Lower lobe of right lung (tissue), 2 donors: ENCODE data around the gene POMT2. TPM values are rescaled to one million over a fixed set of nuclear protein-coding genes. Genes with fewer than 3 reads are reported as not detected.

Source experiments
- ATAC-seq, 2 donors: fragments of 200-7000 bp; cut with Tn5 transposase; one replicate each; pipeline ENCODE4 v1.9.1; 2020 to 2022; ENCODE audit warnings: mild to moderate bottlenecking in 2 of 2, moderate library complexity in 2 of 2
- DNase-seq: peaks from one replicate; pipeline ENCODE4 v3.0.0-alpha.2; 2020
- H3K27ac ChIP-seq: fragments of 200-600 bp; one replicate; pipeline ENCODE4 v1.8.0; 2022
- H3K27me3 ChIP-seq: fragments of 200-600 bp; one replicate; pipeline ENCODE4 v1.8.0; 2022; ENCODE audit warnings: low read depth
- H3K36me3 ChIP-seq: fragments of 200-600 bp; one replicate; pipeline ENCODE4 v1.8.0; 2022; ENCODE audit warnings: mild to moderate bottlenecking
- H3K4me1 ChIP-seq: fragments of 200-600 bp; one replicate; pipeline ENCODE4 v1.8.0; 2022
- H3K4me3 ChIP-seq: fragments of 200-600 bp; one replicate; pipeline ENCODE4 v1.8.0; 2022; ENCODE audit warnings: mild to moderate bottlenecking
- H3K9me3 ChIP-seq: fragments of 200-600 bp; one replicate; pipeline ENCODE4 v1.8.0; 2022
- intact Hi-C: fragments of 100-400 bp; cut with DNase I; formaldehyde crosslinking; loops from one replicate; pipeline ENCODE4 v1.11.0; 2022
- total RNA-seq: library from RNA; stranded (reverse); fragmentation: NEBNext Ultra II Directional; extraction: Animal tissue kit (Norgen Biotek cat#: 25700); gene quantifications from one replicate; pipeline ENCODE4 v1.2.1, GENCODE V29; 2021
- TF ChIP-seq, protein P1 (sequence below): fragments of 200-600 bp; IDR thresholded peaks from one replicate; pipeline ENCODE4 v1.8.0; 2022; ENCODE audit warnings: antibody characterized with exemption, mild to moderate bottlenecking
- donor health status: DM: no; HTN: yes; CAD: no; lungs with severe emphysema.

The POMT2 gene
- total RNA-seq, 1 donor from 2014 or later = 23.5 TPM

DNA sequence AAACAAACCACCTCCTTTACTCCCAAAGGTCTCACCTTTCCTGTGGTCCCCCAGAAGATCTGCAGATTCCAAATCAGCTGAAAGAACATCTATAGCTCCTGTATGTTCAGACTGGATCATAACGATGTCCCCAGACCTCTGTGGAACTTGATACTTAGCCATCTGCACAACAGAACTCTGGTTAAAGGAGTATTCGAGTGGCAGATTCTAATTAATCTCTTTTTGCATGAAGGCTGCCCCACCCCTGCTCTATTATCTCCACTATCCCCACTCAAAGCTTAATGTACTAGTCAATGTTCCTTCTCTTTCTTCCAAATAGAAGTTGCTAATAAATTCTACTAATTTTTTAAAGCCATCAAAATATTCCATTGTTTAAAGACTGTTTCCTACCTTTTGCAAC, 23.0 kb upstream of the POMT2 start:
- Histone ChIP-seq H3K9me3 (no peaks in the 10 kb centered on the region), H3K4me1 (no peaks in the 10 kb centered on the region), H3K27ac (no peak overlapping the region), H3K36me3 (peaks cover 42% of the 10 kb centered on the region), H3K27me3 (no peaks in the 10 kb centered on the region), H3K4me3 (no peak overlapping the region)
- intact Hi-C loops = no loop called here
- no peak for ATAC-seq
- TF ChIP-seq, protein P1, sequence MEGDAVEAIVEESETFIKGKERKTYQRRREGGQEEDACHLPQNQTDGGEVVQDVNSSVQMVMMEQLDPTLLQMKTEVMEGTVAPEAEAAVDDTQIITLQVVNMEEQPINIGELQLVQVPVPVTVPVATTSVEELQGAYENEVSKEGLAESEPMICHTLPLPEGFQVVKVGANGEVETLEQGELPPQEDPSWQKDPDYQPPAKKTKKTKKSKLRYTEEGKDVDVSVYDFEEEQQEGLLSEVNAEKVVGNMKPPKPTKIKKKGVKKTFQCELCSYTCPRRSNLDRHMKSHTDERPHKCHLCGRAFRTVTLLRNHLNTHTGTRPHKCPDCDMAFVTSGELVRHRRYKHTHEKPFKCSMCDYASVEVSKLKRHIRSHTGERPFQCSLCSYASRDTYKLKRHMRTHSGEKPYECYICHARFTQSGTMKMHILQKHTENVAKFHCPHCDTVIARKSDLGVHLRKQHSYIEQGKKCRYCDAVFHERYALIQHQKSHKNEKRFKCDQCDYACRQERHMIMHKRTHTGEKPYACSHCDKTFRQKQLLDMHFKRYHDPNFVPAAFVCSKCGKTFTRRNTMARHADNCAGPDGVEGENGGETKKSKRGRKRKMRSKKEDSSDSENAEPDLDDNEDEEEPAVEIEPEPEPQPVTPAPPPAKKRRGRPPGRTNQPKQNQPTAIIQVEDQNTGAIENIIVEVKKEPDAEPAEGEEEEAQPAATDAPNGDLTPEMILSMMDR = no peak
- no peak for DNase-seq

DNA sequence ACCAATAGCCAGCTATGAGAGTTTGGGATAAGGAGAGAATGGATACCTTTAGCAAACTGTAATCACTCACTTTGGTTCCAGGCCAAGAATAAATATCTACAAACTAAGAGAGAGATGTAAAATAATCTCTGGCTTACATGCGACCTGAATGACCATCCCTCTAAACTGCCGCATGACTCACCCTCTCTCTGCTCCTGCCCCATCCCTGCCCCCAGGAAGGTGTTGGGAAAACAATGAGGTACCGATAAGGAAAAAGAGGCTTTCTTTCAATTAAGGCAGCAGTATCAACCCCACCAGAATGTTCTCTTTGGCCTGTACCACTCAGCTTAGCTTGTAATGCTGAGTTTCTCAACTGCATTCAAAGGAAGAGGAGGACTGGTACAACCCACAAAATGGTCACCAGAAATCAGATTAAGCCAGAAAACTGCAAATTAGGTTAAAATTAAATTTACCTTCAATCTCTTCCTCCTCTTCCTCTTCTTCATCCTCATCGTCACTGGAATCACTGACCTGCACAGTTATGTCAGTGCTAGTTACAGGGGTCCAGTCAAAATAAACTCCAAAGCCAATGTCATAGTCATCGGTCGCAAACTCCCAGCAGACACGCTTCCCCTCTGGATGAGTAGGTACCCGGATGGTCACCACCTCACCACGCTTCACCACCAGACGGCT, 22.2 kb upstream of the POMT2 start:
- TF ChIP-seq, protein P1 = no peak
- peaks cover 42% of the 10 kb centered on the region for H3K36me3 ChIP-seq
- no peak overlapping the region for H3K27ac ChIP-seq

DNA sequence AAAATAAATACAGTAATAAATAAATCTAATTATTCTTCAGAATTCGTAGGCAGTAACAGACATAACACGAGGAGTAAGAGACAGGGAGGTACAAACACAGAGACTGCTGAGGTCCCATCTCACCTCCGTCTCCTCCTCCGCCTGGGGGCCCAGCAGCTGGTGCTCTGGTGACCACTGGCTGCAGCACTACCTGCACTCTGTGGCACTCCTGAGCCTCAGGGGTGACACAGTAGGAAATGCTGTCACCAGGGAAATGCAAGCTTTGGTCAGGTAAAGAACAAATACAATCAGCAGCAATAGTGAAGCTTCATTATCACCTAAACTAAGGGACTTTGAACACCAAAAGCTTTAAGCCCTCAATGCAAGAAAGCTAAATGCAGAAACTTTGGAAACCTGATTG, 19.7 kb upstream of the POMT2 start:
- Histone ChIP-seq H3K4me3 (no peak overlapping the region), H3K9me3 (no peaks in the 10 kb centered on the region), H3K27me3 (no peaks in the 10 kb centered on the region), H3K4me1 (no peaks in the 10 kb centered on the region), H3K27ac (no peak overlapping the region), H3K36me3 (peaks cover 42% of the 10 kb centered on the region)
- DNase-seq (no peak), ATAC-seq (no peak)
- intact Hi-C loops = no loop called here
- TF ChIP-seq, protein P1 = no peak

More for the DNA sequence above, 22.2 kb upstream of the POMT2 start:
- Histone ChIP-seq H3K4me1 (no peaks in the 10 kb centered on the region), H3K9me3 (no peaks in the 10 kb centered on the region), H3K4me3 (no peak overlapping the region), H3K27me3 (no peaks in the 10 kb centered on the region)
- intact Hi-C loops = no loop called here
- DNase-seq = no peak
- ATAC-seq = no peak

DNA sequence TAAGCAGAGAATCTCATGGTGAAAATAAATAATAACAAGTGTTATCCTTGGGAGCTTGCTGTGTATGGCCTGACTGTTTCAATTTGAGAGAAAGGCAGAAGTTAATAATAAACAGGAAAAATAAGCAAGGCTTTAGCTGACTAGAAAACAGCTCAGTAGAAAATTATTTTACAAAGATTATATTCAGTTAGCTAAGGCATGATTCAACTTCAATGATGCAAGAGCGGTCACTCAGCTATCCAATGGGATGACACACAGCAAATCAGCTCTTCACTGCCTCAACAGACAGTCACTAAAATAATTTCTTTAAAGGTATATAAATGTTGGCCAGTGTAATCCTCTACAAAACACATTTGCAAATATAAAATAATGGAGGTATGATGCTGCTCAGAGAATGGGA, 18.7 kb upstream of the POMT2 start:
- ATAC-seq (no peak), DNase-seq (no peak)
- Histone ChIP-seq H3K4me1 (no peaks in the 10 kb centered on the region), H3K27ac (no peak overlapping the region), H3K36me3 (peaks cover 42% of the 10 kb centered on the region), H3K9me3 (no peaks in the 10 kb centered on the region), H3K4me3 (no peak overlapping the region), H3K27me3 (no peaks in the 10 kb centered on the region)
- intact Hi-C loops = no loop called here
- TF ChIP-seq, protein P1 = no peak

DNA sequence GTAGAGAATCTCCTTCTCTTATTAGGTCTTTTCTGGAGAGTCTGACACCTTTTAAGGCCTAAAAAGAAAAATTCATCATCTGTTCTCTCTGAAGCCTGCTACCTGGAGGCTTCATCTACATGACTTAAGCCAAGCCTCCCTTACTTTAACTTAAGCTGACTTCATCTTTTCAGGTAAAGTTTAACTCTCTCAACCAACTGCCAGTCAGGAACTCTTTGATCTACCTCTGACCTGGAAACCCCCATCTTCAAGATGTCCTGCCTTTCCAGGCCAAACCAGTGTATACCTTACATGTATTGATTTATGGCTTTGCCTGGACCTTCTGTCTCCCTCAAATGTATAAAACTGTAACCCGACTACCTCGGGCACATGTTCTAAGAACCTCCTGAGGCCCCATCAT, 17.6 kb upstream of the POMT2 start:
- Histone ChIP-seq H3K36me3 (peaks cover 39% of the 10 kb centered on the region), H3K4me3 (no peak overlapping the region), H3K9me3 (no peaks in the 10 kb centered on the region), H3K27ac (no peak overlapping the region), H3K4me1 (no peaks in the 10 kb centered on the region), H3K27me3 (no peaks in the 10 kb centered on the region)
- TF ChIP-seq, protein P1 = no peak
- ATAC-seq (no peak), DNase-seq (no peak)
- intact Hi-C loops = no loop called here
